ENCODE measurements around the gene DDX5. TPM values are rescaled to one million over a fixed set of nuclear protein-coding genes. Genes with fewer than 3 reads are reported as not detected.

DDX5 gene
- polyA plus RNA-seq, 1 of the 3 experiments (the other 2 are of a cell fraction): 1,642 TPM

GRCh38 chr17:64507413-64507782, 1.3 kb upstream of the DDX5 start:
- Histone ChIP-seq H3K9me3 (no peaks in the 10 kb centered on the region), H2AFZ (ENCODE audit: low read depth) (peak overlapping the region; percentile 56; the same call in 1 of the 2 replicates), H3K36me3 (replicated peaks in 1 of 2; ENCODE audit: control insufficient read depth in 1 of 2, insufficient read depth in 2 of 2, low read length in 1 of 2) (peaks cover 65 to 67% of the 10 kb centered on the region in 2 experiments), H3K79me2 (ENCODE audit: insufficient read depth) (peaks cover 93% of the 10 kb centered on the region), H3K9ac (peak overlapping the region; percentile 100), H4K20me1 (ENCODE audit: insufficient read depth) (peaks cover 57% of the 10 kb centered on the region), H3K27ac (ENCODE audit: low read depth in 2 of 2, low read length in 1 of 2) (peak overlapping the region; percentile 96 to 98), H3K4me3 (ENCODE audit: low read depth in 2 of 2, low read length in 1 of 2) (peak overlapping the region; percentile 74 to 96), H3K9me2 (no peaks in the 10 kb centered on the region), H3K27me3 (ENCODE audit: insufficient read depth) (no peaks in the 10 kb centered on the region), H3K4me2 (peak overlapping the region; percentile 86), H3K4me1 (ENCODE audit: control insufficient read depth in 1 of 2, insufficient read depth in 2 of 2, low read depth in 1 of 2, low read length in 1 of 2) (peaks cover 22 to 27% of the 10 kb centered on the region in 2 experiments), H3F3A (replicated peaks; ENCODE audit: insufficient read depth) (peaks cover 35% of the 10 kb centered on the region)
- WGBS (ENCODE audit: low lambda C conversion rate): 1% methylated on average over 13 of the region's 13 CpGs
- ChIA-PET POLR2A (interaction anchor here (0.6 to 4.1 kb wide), 18 partner anchors 8 to 963 kb away, joined by 3 to 140 read pairs (median 6); partner anchors contain the start of genes POLG2 and SMURF2), CTCF (interaction anchor here (0.8 to 13.6 kb wide), 15 partner anchors 8 to 229 kb away, joined by 3 to 122 read pairs (median 5); partner anchors contain the start of gene POLG2)
- TF ChIP-seq, protein P1, sequence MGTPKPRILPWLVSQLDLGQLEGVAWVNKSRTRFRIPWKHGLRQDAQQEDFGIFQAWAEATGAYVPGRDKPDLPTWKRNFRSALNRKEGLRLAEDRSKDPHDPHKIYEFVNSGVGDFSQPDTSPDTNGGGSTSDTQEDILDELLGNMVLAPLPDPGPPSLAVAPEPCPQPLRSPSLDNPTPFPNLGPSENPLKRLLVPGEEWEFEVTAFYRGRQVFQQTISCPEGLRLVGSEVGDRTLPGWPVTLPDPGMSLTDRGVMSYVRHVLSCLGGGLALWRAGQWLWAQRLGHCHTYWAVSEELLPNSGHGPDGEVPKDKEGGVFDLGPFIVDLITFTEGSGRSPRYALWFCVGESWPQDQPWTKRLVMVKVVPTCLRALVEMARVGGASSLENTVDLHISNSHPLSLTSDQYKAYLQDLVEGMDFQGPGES (IDR thresholded peaks at IDR 0.05; ENCODE audit: low read depth, low read length): no peak
- TF ChIP-seq GABPA (IDR thresholded peaks at IDR 0.05; ENCODE audit: low read depth): no peak
- no peak for TF ChIP-seq RXRA (IDR thresholded peaks at IDR 0.05; ENCODE audit: borderline replicate concordance, low read depth)
- TF ChIP-seq TAF1 (IDR thresholded peaks at IDR 0.05; ENCODE audit: borderline replicate concordance, low read depth, low read length): 0 out of 2 replicates have a peak, but pooled peaks have one; percentile 46
- TF ChIP-seq CHD2 (IDR thresholded peaks at IDR 0.05; ENCODE audit: low read length, partially characterized antibody): no peak
- peak; percentile 25; the same call in 1 of the 2 replicates for TF ChIP-seq SMC3 (IDR thresholded peaks at IDR 0.05; ENCODE audit: low read depth, low read length)
- TF ChIP-seq PBX3 (IDR thresholded peaks at IDR 0.05): no peak
- peak; percentile 90 for TF ChIP-seq SIN3A (IDR thresholded peaks at IDR 0.05; ENCODE audit: borderline replicate concordance, low read depth, low read length)
- peak; percentile 87 for TF ChIP-seq MXI1 (IDR thresholded peaks at IDR 0.05; ENCODE audit: low read depth, low read length)
- TF ChIP-seq MEF2A (IDR thresholded peaks at IDR 0.05; ENCODE audit: borderline replicate concordance, low read depth): no peak
- no peak for TF ChIP-seq NRF1 (IDR thresholded peaks at IDR 0.05; ENCODE audit: low read depth, low read length)
- TF ChIP-seq CTCF (IDR thresholded peaks at IDR 0.05): peak; percentile 69
- TF ChIP-seq POLR2AphosphoS5 (IDR thresholded peaks at IDR 0.05; ENCODE audit: low read depth, low read length): no peak; the same call in 1 of the 2 replicates
- no peak for TF ChIP-seq GATA2 (CRISPR knock-in tag; IDR thresholded peaks at IDR 0.05)
- no peak for TF ChIP-seq USF1 (IDR thresholded peaks at IDR 0.05; ENCODE audit: borderline replicate concordance, low read depth)
- TF ChIP-seq MAX (IDR thresholded peaks at IDR 0.05; ENCODE audit: low read depth): no peak
- TF ChIP-seq RAD21 (IDR thresholded peaks at IDR 0.05; ENCODE audit: low read length): peak; percentile 41
- no peak for TF ChIP-seq NFIC (IDR thresholded peaks at IDR 0.05; ENCODE audit: borderline replicate concordance)
- TF ChIP-seq FOXJ3 (CRISPR knock-in tag; IDR thresholded peaks at IDR 0.05): no peak
- no peak for TF ChIP-seq FOXM1 (IDR thresholded peaks at IDR 0.05; ENCODE audit: low read depth)
- no peak for TF ChIP-seq USF2 (IDR thresholded peaks at IDR 0.05; ENCODE audit: borderline replicate concordance, low read depth, low read length)
- no peak for TF ChIP-seq TCF12 (IDR thresholded peaks at IDR 0.05)
- peak; percentile 62 for DNase-seq
